Dedifferentiated amniotic fluid mesenchymal stem cell (primary cell): ENCODE measurements around the gene UPF3A.
"Not testable (repeated sequence)": the region's sequence is repeated elsewhere in the genome, so short reads cannot be mapped to it uniquely, and the experiment has no call there.

Experiments used
- DNase-seq: peaks from one replicate; pipeline ENCODE4 v3.0.0-alpha.2; 2016; ENCODE audit errors: extremely low spot score

UPF3A gene

DNA sequence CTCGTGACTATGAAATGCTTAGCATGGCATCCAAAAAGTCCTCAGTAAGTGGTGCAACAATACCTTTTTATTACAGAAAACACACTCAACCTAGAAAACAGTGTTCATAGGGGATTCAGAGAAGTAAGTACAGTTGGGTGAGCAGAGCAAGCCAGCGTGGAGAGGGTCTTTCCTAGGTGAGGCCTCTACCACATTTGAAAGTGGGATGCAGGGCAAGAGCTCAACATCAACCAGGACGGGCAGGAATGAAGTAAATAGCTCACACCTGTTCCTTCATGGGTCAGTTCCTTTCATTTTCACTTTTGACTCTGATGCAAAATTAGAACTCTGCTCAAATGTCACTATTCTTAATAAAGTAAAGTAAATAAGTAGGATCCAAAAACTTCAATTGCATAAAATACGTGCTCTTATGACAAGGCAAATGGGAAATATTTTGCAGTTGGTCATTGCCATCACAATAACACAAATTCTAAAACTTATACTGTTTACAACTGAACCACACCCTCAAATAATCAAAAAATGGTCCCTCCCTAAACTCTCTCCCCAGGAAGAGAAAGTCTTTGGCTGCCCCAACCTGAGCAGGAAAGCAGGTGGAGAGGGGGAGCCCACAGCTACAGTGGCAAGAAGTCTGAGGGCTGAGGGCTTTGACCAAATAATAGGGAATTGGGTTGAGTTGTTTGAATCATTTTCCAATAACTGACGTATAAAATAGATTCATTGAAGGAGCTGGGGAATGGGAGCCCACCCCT lies 53.1 kb downstream of the UPF3A start:
- no peak for DNase-seq

GRCh38 chr13:114336457-114336856 lies 55.1 kb downstream of the UPF3A start:
- not testable (repeated sequence) for DNase-seq

DNA sequence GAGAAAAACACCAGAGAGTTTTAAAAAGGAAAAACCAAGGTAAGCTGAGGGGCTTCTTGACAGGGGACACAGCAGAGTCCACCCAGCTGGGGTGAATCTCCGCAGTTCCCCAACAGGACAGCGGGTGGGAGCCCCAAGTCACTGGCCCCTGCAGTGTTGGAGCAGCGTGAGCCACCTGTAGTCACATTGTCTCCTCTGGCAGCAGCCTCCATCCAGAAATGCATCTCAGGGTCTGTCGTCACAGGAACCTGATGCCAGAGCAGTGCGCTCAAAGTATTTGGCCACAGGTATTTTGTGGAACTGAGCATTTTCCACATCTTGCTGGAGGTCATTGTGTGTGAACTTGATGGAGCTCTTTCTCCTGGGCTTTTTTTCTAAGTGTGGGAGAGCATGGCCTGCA lies 57.6 kb downstream of the UPF3A start:
- DNase-seq = no peak

DNA sequence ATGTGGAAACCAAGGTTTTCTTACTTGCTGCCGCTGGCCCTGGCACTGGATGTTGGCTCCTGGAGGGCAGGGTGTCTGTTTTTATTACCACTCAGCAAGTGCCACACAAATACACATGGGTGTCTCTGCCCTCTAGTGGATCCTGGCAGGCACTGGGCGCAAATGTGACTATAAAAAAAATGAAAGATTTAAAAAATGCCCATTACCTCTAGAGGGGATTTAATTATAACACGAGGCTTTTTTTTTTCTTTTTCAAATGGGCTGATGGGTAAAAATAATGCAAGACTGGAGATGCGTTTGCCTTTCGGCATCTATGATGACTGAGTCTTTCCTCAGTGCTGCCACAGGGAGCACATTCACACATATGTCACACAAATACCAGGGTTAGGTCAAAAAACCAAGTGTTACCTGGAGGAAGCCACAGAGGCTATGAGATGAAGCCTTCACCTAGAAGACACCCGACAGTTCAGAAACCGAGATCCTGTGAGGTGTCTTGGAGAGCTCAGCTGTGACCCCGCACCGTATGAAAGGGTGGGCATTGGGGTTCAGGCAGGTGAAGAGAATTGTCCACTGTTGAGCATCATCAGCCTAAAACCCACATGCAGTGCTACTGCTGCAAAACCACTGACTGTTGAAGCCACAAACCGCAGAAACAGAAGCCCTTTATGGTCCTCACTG lies 58.6 kb downstream of the UPF3A start:
- DNase-seq = peak; percentile 51

- DNase-seq = no peak
Measured at GRCh38 chr13:114341003-114341777, 59.8 kb downstream of the UPF3A start.

DNA sequence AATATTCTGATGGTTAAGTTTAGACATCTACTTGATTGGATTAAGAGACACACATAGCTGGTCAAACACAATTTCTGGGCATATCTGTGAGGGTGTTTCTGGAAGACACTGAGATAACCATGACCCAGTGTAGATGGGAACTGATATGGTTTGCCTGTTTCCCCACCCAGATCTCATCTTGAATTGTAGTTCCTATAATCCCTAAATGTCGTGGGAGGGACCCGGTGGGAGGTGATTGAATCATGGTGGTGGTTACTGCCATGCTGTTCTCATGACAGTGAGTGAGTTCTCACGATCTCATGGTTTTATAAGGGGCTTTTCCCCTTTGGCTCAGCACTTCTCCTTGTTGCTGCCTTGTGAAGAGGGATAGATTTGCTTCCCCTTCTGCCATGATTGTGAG lies 65.9 kb downstream of the UPF3A start:
- not testable (repeated sequence) for DNase-seq

DNA sequence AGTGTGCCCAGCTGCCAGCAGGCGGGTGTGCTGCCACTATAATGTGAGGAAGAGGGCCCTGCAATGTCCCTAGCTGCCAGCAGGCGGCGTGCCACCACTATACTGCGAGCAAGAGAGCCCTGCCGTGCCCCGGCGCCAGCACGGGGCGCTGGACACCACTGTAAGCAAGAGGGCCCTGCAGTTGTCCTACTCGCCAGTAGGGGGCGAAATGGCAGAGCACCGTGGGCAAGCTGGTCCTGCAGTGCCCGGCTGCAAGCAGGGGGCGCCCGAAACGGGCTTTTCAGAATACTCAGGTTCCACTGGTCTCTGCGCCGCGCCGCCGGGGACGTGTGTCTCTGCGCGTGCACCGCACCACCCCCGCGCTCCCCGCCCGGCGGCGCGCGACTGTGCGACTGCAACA lies 71.4 kb downstream of the UPF3A start:
- DNase-seq = not testable (repeated sequence)

DNA sequence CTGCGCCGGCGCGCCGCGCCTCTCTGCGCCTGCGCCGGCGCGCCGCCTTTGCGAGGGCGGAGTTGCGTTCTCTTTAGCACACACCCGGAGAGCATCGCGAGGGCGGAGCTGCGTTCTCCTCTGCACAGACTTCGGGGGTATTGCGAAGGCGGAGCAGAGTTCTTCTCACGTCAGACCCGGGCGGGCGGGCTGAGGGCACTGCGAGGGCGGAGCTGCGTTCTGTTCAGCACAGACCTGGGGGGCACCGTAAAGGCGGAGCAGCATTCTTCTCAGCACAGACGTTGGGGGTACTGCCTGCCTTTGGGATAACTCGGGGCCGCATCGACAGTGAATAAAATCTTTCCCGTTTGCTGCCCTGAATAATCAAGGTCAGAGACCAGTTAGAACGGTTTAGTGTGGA lies 72.0 kb downstream of the UPF3A start:
- DNase-seq = not testable (repeated sequence)
